Endothelial cell of umbilical vein (primary cell): ENCODE data around the gene STX16. TPM values are rescaled to one million over a fixed set of nuclear protein-coding genes. Genes with fewer than 3 reads are reported as not detected.

Source experiments
- BruUV-seq: library from RNA; stranded (reverse); fragments of 400-500 nt; replicated peaks from 2 replicates; lab custom pipeline; 2021; lab: Mats Ljungman, UMichigan
- CTCF ChIA-PET: fragments of 300-600, 350-600 bp; sonication (Branson Sonifier 250); formaldehyde crosslinking; loops from one replicate; lab custom pipeline; 2021; ENCODE audit warnings: antibody characterized with exemption, inconsistent platforms; lab: Charles Lee
- POLR2A ChIA-PET: fragments of 300-600, 350-600 bp; sonication (Branson Sonifier 250); formaldehyde crosslinking; loops from one replicate; lab custom pipeline; 2021; ENCODE audit warnings: antibody characterized with exemption, inconsistent platforms; lab: Charles Lee
- DNase-seq: peaks from one replicate; pipeline ENCODE4 v3.0.0-alpha.2; 2011; ENCODE audit warnings: low read depth, low spot score
- FAIRE-seq: peaks from 2 replicates; lab custom pipeline; 2011; peaks lifted over from hg19 to GRCh38; lab: Jason Lieb, UNC
- H2AFZ ChIP-seq: 2 replicates; pipeline ENCODE4 v1.6.0; 2012; ENCODE audit warnings: low read depth, low read length, control low read depth, inconsistent platforms
- H3K27ac ChIP-seq: 2 replicates; pipeline ENCODE4 v1.5.1; 2011; ENCODE audit warnings: low read depth, mild to moderate bottlenecking, control low read depth, low read length, moderate library complexity; ENCODE audit not compliant: insufficient read depth
- H3K27me3 ChIP-seq, 2 experiments: 2 replicates each; pipeline versions ENCODE4 v1.6.0 to v1.6.1; 2011; ENCODE audit warnings: low read length in 2 of 2, mixed read lengths in 1 of 2; ENCODE audit not compliant: control insufficient read depth in 2 of 2, insufficient read depth in 2 of 2
- H3K36me3 ChIP-seq, 2 experiments: 2 replicates in 1 of 2; 3 replicates in 1 of 2; pipeline ENCODE4 v1.5.1; 2011; ENCODE audit warnings: low read length in 2 of 2, mild to moderate bottlenecking in 1 of 2, moderate library complexity in 1 of 2; ENCODE audit not compliant: control insufficient read depth in 2 of 2, insufficient read depth in 2 of 2; ENCODE audit errors: extremely low read depth in 1 of 2
- H3K4me1 ChIP-seq: 3 replicates; pipeline ENCODE4 v1.5.1; 2011; ENCODE audit warnings: mild to moderate bottlenecking, low read length; ENCODE audit not compliant: control insufficient read depth, insufficient read depth; ENCODE audit errors: extremely low read depth
- H3K4me2 ChIP-seq: 2 replicates; pipeline ENCODE4 v1.6.1; 2011; ENCODE audit warnings: low read length, control low read depth, mixed read lengths; ENCODE audit not compliant: insufficient read depth
- H3K4me3 ChIP-seq, 3 experiments: fragments of 200-600 bp in 1 of 3; sonication (generic), shearing (Covaris generic) in 1 of 3; replicated peaks in 1 of 3; 2 replicates each; pipeline ENCODE4 v1.5.1; 2011 to 2016; ENCODE audit warnings: control low read depth in 3 of 3, low read length in 3 of 3, mild to moderate bottlenecking in 2 of 3, inconsistent platforms in 1 of 3, low read depth in 1 of 3, moderate library complexity in 1 of 3; ENCODE audit not compliant: insufficient read depth in 1 of 3
- H3K79me2 ChIP-seq: 2 replicates; pipeline ENCODE4 v1.6.0; 2012; ENCODE audit warnings: low read length, inconsistent platforms; ENCODE audit not compliant: control insufficient read depth, insufficient read depth
- H3K9ac ChIP-seq: replicated peaks from 2 replicates; pipeline ENCODE3; 2011; ENCODE audit warnings: low read length, control low read depth; ENCODE audit not compliant: insufficient read depth; ENCODE audit errors: extremely low read depth
- H3K9me1 ChIP-seq: replicated peaks from 3 replicates; pipeline ENCODE4 v1.6.0; 2011; ENCODE audit warnings: mild to moderate bottlenecking, low read length; ENCODE audit not compliant: control insufficient read depth, insufficient read depth; ENCODE audit errors: extremely low read depth
- H3K9me3 ChIP-seq: replicated peaks from 2 replicates; pipeline ENCODE4 v1.5.1; 2012; ENCODE audit warnings: low read length, inconsistent platforms; ENCODE audit not compliant: control insufficient read depth, insufficient read depth
- H4K20me1 ChIP-seq: replicated peaks from 2 replicates; pipeline ENCODE3; 2011; ENCODE audit warnings: mild to moderate bottlenecking, low read length; ENCODE audit not compliant: control insufficient read depth, insufficient read depth; ENCODE audit errors: extremely low read depth
- CTCF ChIP-seq, 2 donors: IDR thresholded peaks; 1 replicate in 1 of 2; 2 replicates in 1 of 2; pipeline ENCODE4 v1.5.1; 2011; ENCODE audit warnings: low read length in 2 of 2, mild to moderate bottlenecking in 2 of 2, moderate library complexity in 2 of 2, control low read depth in 1 of 2, inconsistent platforms in 1 of 2, low read depth in 1 of 2; ENCODE audit not compliant: insufficient read depth in 1 of 2; ENCODE audit errors: extremely low read depth in 1 of 2
- GATA2 ChIP-seq: IDR thresholded peaks from 2 replicates; pipeline ENCODE4 v1.7.0; 2011; ENCODE audit warnings: low read depth, mild to moderate bottlenecking, moderate library complexity, mixed read lengths, low read length; ENCODE audit not compliant: insufficient read length, insufficient read depth
- JUN ChIP-seq: IDR thresholded peaks from 2 replicates; pipeline ENCODE4 v1.6.1; 2011; ENCODE audit warnings: borderline replicate concordance, low read depth; ENCODE audit not compliant: insufficient read length, insufficient read depth
- MYC ChIP-seq: IDR thresholded peaks from one replicate; pipeline ENCODE4 v1.6.1; 2011; ENCODE audit warnings: mild to moderate bottlenecking, low read depth, low read length
- POLR2A ChIP-seq: IDR thresholded peaks from 2 replicates; pipeline ENCODE4 v1.6.1; 2012; ENCODE audit warnings: low read depth, mild to moderate bottlenecking, control low read depth, low read length
- POLR2AphosphoS5 ChIP-seq: IDR thresholded peaks from 2 replicates; pipeline ENCODE4 v1.6.1; 2012; ENCODE audit warnings: low read depth, mild to moderate bottlenecking, control low read depth, low read length, moderate library complexity; ENCODE audit not compliant: insufficient read depth
- dilution Hi-C: fragments of 300-500 bp; cut with MboI; formaldehyde crosslinking; loops from one replicate; pipeline ENCODE4 v1.15.0; 2019; ENCODE audit warnings: low sequenced_read_pairs; ENCODE audit not compliant: extremely low pct_ligation_motif_present
- intact Hi-C: fragments of 100-400 bp; cut with micrococcal nuclease; formaldehyde crosslinking; loops from one replicate; pipeline ENCODE4 v1.10.0; 2022
- polyA plus RNA-seq, 4 experiments: library from polyadenylated mRNA; depleted of rRNA in 3 of 4; stranded (reverse) in 3 of 4; unstranded in 1 of 4; fragments of >200 nt; gene quantifications; 2 replicates each; pipeline versions ENCODE4 v1.2.1 to v1.2.3, GENCODE V29; 2011 to 2012; ENCODE audit warnings: missing spikeins in 1 of 4
- total RNA-seq: library from RNA; stranded (reverse); gene quantifications from 2 replicates; pipeline ENCODE4 v1.2.3, GENCODE V29; 2021
- TF ChIP-seq, protein P1 (sequence below): IDR thresholded peaks from 2 replicates; pipeline ENCODE4 v1.6.1; 2011; ENCODE audit not compliant: insufficient read depth, insufficient read length

Gene STX16
- total and polyA plus RNA-seq, 2 donors (not counting 3 experiments of a cell fraction or from before 2014, with no cell fraction given), result 43.1 to 63.5 TPM

DNA sequence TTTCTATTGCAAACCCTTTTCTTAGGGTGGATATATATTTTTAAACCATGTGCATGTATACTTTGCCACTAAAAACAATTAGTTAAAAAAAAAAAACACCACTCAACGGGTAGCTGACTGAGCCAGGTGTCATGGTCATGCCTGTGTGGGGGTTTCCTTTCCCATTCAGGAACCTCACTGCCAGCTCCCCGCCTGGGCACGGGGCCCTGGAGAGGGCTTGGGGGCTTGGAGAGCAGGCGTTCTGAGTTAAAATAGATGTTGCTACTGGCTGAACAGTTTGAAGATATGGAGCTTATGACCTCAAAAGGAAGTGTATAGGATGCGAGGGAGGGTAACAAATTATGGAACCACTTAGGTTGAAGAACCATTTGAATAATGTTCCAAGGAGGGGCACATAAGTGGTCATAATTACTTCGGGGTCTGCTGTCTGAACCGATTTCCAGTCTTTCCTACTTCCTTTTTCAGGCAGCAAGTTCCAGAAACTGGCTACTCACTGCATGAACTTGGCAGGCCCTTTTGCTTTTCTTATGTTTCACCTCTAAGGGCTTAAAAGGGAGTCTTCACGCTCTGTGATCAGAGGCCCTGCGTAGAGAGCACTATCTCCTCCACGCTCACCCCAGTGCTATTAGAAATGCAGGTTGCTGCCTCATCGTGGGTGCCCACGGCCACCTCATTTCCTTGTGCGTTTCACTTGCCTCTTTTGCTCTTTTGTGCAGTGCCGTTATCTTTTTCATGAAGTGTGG is 9.9 kb downstream of the STX16 start:
- Histone ChIP-seq H3K36me3 (peaks cover 4% of the 10 kb centered on the region in 2 experiments), H2AFZ (no peak overlapping the region), H3K4me3 (no peak overlapping the region), H3K4me1 (peaks cover 46% of the 10 kb centered on the region), H3K9me1 (no peaks in the 10 kb centered on the region), H3K9ac (peak overlapping the region; percentile 6), H4K20me1 (peaks cover 3% of the 10 kb centered on the region), H3K9me3 (no peaks in the 10 kb centered on the region), H3K27me3 (no peaks in the 10 kb centered on the region), H3K79me2 (peaks cover 90% of the 10 kb centered on the region), H3K4me2 (no peak overlapping the region), H3K27ac (no peak overlapping the region)
- DNase-seq, result peak; percentile 33
- no peak for TF ChIP-seq POLR2A
- dilution Hi-C loops, result loop anchor here (25.0 kb wide), 1 partner anchor 424 kb away; the partner anchor contains the start of gene ANKRD60
- intact Hi-C loops, result loop anchor here (1.0 kb wide), 1 partner anchor 9 kb away; no protein-coding TSS in a partner anchor
- ChIA-PET CTCF (interaction anchor here (0.9 to 3.6 kb wide), 3 partner anchors 9 to 180 kb away, joined by 3 to 35 read pairs (median 3); no protein-coding TSS in a partner anchor), POLR2A (interaction anchor here (1.1 kb wide), 1 partner anchor 9 kb away, joined by 3 read pairs; no protein-coding TSS in a partner anchor)
- BruUV-seq, result no TSS peak
- no peak for FAIRE-seq

DNA sequence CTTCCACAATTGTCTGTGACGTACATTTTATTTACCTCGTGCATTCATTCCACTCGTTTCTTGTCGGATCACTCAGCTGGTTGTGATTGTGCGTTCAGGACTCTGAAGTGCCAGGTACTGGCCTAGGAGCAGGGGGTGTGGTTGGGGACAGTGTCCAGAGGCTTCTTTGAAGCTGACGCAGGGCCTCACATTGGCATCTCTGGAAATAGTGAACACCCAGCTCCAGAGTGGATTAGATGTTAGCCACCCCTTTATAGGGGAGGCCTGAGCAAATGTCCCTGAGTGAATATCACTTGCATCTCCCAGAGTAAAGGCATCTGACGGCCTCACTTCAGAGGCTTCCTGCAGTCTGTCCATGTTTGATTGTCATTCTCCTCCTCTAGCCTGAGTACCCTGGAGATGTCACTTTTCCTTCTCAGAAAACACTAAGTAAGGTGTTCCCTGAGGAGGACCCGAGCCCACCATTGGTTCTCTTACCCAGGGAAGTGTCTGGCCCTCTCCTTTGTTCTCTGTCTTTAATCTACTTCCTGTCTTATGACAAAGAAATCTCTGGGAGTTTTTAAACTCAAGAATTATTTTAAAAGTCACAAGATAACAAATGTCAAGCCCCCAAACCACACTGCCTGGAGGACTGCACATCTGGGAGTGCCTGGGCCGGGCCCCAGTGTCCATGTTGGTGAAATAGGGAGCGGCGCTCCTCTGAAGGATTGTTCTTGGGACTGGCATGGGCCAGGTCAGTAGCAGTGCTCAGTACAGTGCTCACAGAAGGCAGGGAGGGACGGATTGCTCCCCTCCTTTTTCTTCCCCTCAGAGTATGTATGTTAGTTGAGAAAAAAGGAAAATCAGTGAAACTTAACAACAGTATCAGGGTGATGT is 10.8 kb downstream of the STX16 start:
- TF ChIP-seq GATA2 (no peak), JUN (no peak), MYC (no peak), POLR2AphosphoS5 (no peak), CTCF (IDR thresholded peaks at IDR 0.05; ENCODE audit: extremely low read depth in 1 of 2, insufficient read depth in 1 of 2, low read depth in 1 of 2, low read length in 2 of 2) (no peak), POLR2A (no peak)
- TF ChIP-seq, protein P1, sequence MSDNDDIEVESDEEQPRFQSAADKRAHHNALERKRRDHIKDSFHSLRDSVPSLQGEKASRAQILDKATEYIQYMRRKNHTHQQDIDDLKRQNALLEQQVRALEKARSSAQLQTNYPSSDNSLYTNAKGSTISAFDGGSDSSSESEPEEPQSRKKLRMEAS, result no peak
- peaks cover 87% of the 10 kb centered on the region for H3K79me2 ChIP-seq
- H3K9me1 ChIP-seq, result no peaks in the 10 kb centered on the region
- intact Hi-C loops (no loop called here), dilution Hi-C loops (loop anchor here (25.0 kb wide), 1 partner anchor 425 kb away; the partner anchor contains the start of gene ANKRD60)
- POLR2A ChIA-PET, result interaction anchor here (1.1 kb wide), 1 partner anchor 10 kb away, joined by 3 read pairs; no protein-coding TSS in a partner anchor
- FAIRE-seq (peak; percentile 63), DNase-seq (peak; percentile 36)
- CTCF ChIA-PET, result interaction anchor here (0.9 to 1.1 kb wide), 2 partner anchors 10 to 159 kb away, joined by 3 read pairs; no protein-coding TSS in a partner anchor
- H3K4me1 ChIP-seq, result peaks cover 41% of the 10 kb centered on the region
- H3K36me3 ChIP-seq, result peaks cover 4% of the 10 kb centered on the region in 2 experiments
- no peaks in the 10 kb centered on the region for H3K27me3 ChIP-seq
- H3K4me3 ChIP-seq, result no peak overlapping the region
- H3K9me3 ChIP-seq, result no peaks in the 10 kb centered on the region
- H3K27ac ChIP-seq, result peak overlapping the region; percentile 66
- no TSS peak for BruUV-seq
- H4K20me1 ChIP-seq, result no peaks in the 10 kb centered on the region
- no peak overlapping the region for H2AFZ ChIP-seq
- no peak overlapping the region for H3K4me2 ChIP-seq
- peak overlapping the region; percentile 22 for H3K9ac ChIP-seq
